ENCODE measurements around the gene INTS1.

INTS1 gene

GRCh38 chr7:1514407-1514806 lies 10.2 kb upstream of the INTS1 start:
- Histone ChIP-seq H3K9me3 (ENCODE audit: control insufficient read depth, low read length) (peaks cover 10% of the 10 kb centered on the region), H3K4me3 (ENCODE audit: extremely low read depth, insufficient read depth, low read length, poor library complexity, severe bottlenecking) (no peak overlapping the region), H3K27ac (ENCODE audit: low read depth, low read length, severe bottlenecking) (no peak overlapping the region), H3K4me1 (ENCODE audit: control insufficient read depth, insufficient read depth, low read length, poor library complexity, severe bottlenecking) (peaks cover 5% of the 10 kb centered on the region), H3K36me3 (ENCODE audit: control insufficient read depth, insufficient read depth, low read length) (no peaks in the 10 kb centered on the region)
- WGBS, 2 experiments (ENCODE audit: insufficient coverage in 2 of 2) = 86 to 90% methylated on average over 10 to 12 of the region's 12 CpGs

GRCh38 chr7:1513657-1514095 lies 9.5 kb upstream of the INTS1 start:
- no peaks in the 10 kb centered on the region for H3K36me3 ChIP-seq (ENCODE audit: control insufficient read depth, insufficient read depth, low read length)
- H3K9me3 ChIP-seq (ENCODE audit: control insufficient read depth, low read length) = peaks cover 3% of the 10 kb centered on the region
- WGBS, 2 experiments (ENCODE audit: insufficient coverage in 2 of 2) = 81 to 84% methylated on average over 11 to 18 of the region's 20 CpGs
- H3K4me3 ChIP-seq (ENCODE audit: extremely low read depth, insufficient read depth, low read length, poor library complexity, severe bottlenecking) = no peak overlapping the region
- H3K4me1 ChIP-seq (ENCODE audit: control insufficient read depth, insufficient read depth, low read length, poor library complexity, severe bottlenecking) = peaks cover 5% of the 10 kb centered on the region
- H3K27ac ChIP-seq (ENCODE audit: low read depth, low read length, severe bottlenecking) = peak overlapping the region; percentile 87

DNA sequence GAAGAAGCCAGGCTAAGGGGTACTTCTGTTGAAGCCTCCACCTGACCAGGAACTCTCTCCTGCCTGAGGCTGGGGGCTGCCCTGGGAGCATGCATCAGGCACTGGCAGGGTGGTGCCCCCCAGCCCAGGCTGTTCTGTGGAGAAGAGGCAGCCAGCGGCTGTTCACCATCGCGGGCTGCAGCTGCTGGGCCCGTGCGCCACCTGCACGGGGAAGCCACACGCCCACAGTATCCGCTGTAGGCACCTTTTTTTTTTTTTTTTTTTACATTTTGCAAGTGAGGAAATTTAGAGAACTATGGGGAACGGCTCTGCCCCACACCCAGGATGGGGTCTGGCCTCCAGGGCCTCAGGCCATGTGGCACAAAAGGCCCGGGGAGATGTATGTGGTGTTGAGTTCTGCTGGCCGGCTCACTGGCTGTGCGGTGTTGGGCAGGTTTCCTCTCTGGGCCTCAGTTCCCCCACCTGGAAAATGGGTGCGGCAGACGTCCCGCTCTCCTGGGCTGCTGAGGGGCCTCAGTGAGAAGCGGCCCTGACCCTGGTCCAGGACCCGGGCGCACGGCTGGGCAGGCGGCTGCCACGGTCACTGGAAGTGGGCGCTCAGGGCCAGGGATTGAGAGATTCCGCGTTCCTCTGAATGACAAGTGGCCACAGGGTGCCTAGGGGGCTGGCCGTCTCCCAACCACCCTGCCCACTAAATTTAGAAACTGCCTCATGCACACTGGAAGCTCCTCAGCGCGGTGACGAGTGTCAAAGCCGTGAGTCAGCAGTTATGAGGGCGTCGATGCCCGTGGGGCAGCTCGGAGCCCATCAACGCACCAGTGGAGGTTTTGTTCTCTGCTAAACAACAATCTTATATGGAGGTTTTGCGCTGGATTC lies 8.8 kb upstream of the INTS1 start:
- Histone ChIP-seq H3K4me1 (ENCODE audit: control insufficient read depth, insufficient read depth, low read length, poor library complexity, severe bottlenecking) (peaks cover 5% of the 10 kb centered on the region), H3K4me3 (ENCODE audit: extremely low read depth, insufficient read depth, low read length, poor library complexity, severe bottlenecking) (no peak overlapping the region), H3K27ac (ENCODE audit: low read depth, low read length, severe bottlenecking) (peak overlapping the region; percentile 87), H3K36me3 (ENCODE audit: control insufficient read depth, insufficient read depth, low read length) (no peaks in the 10 kb centered on the region), H3K9me3 (ENCODE audit: control insufficient read depth, low read length) (no peaks in the 10 kb centered on the region)
- WGBS, 2 experiments (ENCODE audit: insufficient coverage in 2 of 2) = 89 to 90% methylated on average over 25 to 26 of the region's 35 CpGs

- Histone ChIP-seq H3K36me3 (ENCODE audit: control insufficient read depth, insufficient read depth, low read length) (no peaks in the 10 kb centered on the region), H3K4me3 (ENCODE audit: extremely low read depth, insufficient read depth, low read length, poor library complexity, severe bottlenecking) (no peak overlapping the region), H3K27ac (ENCODE audit: low read depth, low read length, severe bottlenecking) (no peak overlapping the region), H3K4me1 (ENCODE audit: control insufficient read depth, insufficient read depth, low read length, poor library complexity, severe bottlenecking) (peaks cover 5% of the 10 kb centered on the region), H3K9me3 (ENCODE audit: control insufficient read depth, low read length) (no peaks in the 10 kb centered on the region)
- 92 to 95% methylated on average over 25 to 30 of the region's 30 CpGs for WGBS, 2 experiments (ENCODE audit: insufficient coverage in 2 of 2)
Measured at GRCh38 chr7:1511444-1512422, 7.5 kb upstream of the INTS1 start.

- Histone ChIP-seq H3K27ac (ENCODE audit: low read depth, low read length, severe bottlenecking) (no peak overlapping the region), H3K4me1 (ENCODE audit: control insufficient read depth, insufficient read depth, low read length, poor library complexity, severe bottlenecking) (peaks cover 9% of the 10 kb centered on the region), H3K36me3 (ENCODE audit: control insufficient read depth, insufficient read depth, low read length) (no peaks in the 10 kb centered on the region), H3K4me3 (ENCODE audit: extremely low read depth, insufficient read depth, low read length, poor library complexity, severe bottlenecking) (no peak overlapping the region), H3K9me3 (ENCODE audit: control insufficient read depth, low read length) (no peaks in the 10 kb centered on the region)
- 89 to 96% methylated on average over 12 to 13 of the region's 16 CpGs for WGBS, 2 experiments (ENCODE audit: insufficient coverage in 2 of 2)
Measured at GRCh38 chr7:1510780-1511154, 6.6 kb upstream of the INTS1 start.

- no peak overlapping the region for H3K4me3 ChIP-seq (ENCODE audit: extremely low read depth, insufficient read depth, low read length, poor library complexity, severe bottlenecking)
- no peaks in the 10 kb centered on the region for H3K36me3 ChIP-seq (ENCODE audit: control insufficient read depth, insufficient read depth, low read length)
- no peak overlapping the region for H3K27ac ChIP-seq (ENCODE audit: low read depth, low read length, severe bottlenecking)
- no peaks in the 10 kb centered on the region for H3K9me3 ChIP-seq (ENCODE audit: control insufficient read depth, low read length)
- H3K4me1 ChIP-seq (ENCODE audit: control insufficient read depth, insufficient read depth, low read length, poor library complexity, severe bottlenecking) = peaks cover 9% of the 10 kb centered on the region
- 95 to 97% methylated on average over 13 of the region's 14 CpGs for WGBS, 2 experiments (ENCODE audit: insufficient coverage in 2 of 2)
Measured at GRCh38 chr7:1509226-1509625, 5.0 kb upstream of the INTS1 start.

DNA sequence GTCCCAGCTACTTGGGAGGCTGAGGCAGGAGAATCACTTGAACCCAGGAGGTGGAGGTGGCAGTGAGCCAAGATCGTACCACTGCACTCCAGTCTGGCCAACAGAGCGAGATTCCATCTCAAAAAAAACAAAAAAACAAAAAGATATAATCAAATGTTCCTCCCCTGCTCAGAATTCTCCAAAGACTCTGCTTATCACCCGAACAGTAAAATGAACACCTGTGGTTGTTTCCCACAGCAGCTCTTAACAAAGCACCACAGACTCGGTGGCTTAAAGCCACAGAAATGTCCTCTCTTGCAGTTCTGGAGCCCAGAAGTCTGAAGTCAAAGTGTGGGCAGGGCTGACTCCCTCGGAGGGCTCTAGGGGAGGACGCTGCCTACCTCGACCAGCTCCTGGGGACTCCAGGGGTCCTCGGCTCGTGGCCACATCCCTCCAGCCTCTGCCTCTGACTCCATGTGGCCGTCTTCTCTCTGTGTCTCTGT lies 4.1 kb upstream of the INTS1 start:
- no peak overlapping the region for H3K27ac ChIP-seq (ENCODE audit: low read depth, low read length, severe bottlenecking)
- 85 to 90% methylated on average over 8 to 10 of the region's 10 CpGs for WGBS, 2 experiments (ENCODE audit: insufficient coverage in 2 of 2)
- H3K4me1 ChIP-seq (ENCODE audit: control insufficient read depth, insufficient read depth, low read length, poor library complexity, severe bottlenecking) = peaks cover 4% of the 10 kb centered on the region
- no peak overlapping the region for H3K4me3 ChIP-seq (ENCODE audit: extremely low read depth, insufficient read depth, low read length, poor library complexity, severe bottlenecking)
- no peaks in the 10 kb centered on the region for H3K9me3 ChIP-seq (ENCODE audit: control insufficient read depth, low read length)
- no peaks in the 10 kb centered on the region for H3K36me3 ChIP-seq (ENCODE audit: control insufficient read depth, insufficient read depth, low read length)

DNA sequence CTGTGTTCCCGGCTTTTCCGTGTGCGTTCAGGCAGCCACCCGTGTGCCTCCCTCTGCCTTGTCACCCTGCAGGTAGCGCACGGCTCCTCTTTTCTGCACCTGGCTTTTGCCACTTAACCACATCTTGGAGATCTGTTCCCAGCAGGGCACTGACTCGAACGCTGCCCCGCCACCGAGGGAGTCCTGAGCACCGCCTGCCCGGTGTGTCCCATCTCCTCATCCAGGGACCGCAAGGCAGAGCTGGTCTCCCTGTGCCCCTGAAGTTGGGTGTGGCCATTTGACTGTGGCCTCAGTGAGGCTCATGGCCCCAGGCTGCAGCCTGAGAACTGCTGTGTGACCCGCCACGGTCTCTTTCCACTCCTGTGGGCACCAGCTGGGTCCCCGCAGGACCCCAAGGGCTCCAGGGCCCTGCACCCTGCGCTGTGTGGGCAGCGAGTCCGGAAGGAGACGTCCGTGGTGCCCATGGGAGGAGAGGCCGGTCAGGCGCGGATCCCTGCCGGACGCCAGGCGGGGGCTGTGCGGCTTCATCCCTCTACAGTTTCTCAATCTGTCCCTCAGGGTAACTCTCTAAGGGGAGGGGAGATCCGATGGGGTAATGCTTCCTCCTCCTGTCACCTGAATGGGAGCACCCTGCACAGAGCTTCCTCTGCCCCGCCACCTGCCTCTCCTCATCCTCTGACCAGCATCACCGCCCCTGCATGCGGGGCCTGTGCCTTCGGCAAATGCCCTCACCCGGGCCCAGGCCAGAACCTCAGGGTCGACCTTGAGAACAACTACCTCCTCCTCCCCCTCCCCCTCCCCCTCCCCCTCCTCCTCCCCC lies 1.8 kb upstream of the INTS1 start:
- peaks cover 18% of the 10 kb centered on the region for H3K36me3 ChIP-seq (ENCODE audit: control insufficient read depth, insufficient read depth, low read length)

DNA sequence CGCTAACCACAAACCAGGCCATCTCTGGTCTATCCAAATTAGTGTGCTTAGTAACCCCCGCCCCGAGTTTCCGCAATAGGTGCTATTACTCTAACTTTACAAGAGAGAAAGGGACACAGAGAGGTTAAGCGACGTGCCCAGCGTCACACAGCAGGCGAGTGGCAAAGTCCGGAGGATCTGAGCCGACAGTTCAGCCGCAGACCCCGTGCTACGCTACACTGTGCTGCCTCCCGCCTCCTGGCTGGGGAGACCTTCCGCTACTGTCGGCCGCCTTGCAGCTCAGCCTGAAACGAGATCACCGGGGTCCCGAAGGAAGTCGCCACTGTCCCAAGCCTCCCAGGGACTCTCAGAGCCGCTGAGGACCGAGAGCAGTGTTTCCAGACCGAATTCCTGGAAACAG lies 799 bp downstream of the INTS1 start:
- H3K9me3 ChIP-seq (ENCODE audit: control insufficient read depth, low read length) = no peaks in the 10 kb centered on the region
- H3K36me3 ChIP-seq (ENCODE audit: control insufficient read depth, insufficient read depth, low read length) = peaks cover 36% of the 10 kb centered on the region
- no peak overlapping the region for H3K27ac ChIP-seq (ENCODE audit: low read depth, low read length, severe bottlenecking)
- H3K4me3 ChIP-seq (ENCODE audit: extremely low read depth, insufficient read depth, low read length, poor library complexity, severe bottlenecking) = peak overlapping the region; percentile 96
- H3K4me1 ChIP-seq (ENCODE audit: control insufficient read depth, insufficient read depth, low read length, poor library complexity, severe bottlenecking) = peaks cover 3% of the 10 kb centered on the region
- 31 to 38% methylated on average over 21 to 22 of the region's 24 CpGs for WGBS, 2 experiments (ENCODE audit: insufficient coverage in 2 of 2)

More for the DNA sequence above, 1.8 kb upstream of the INTS1 start:
- Histone ChIP-seq H3K9me3 (ENCODE audit: control insufficient read depth, low read length) (no peaks in the 10 kb centered on the region), H3K27ac (ENCODE audit: low read depth, low read length, severe bottlenecking) (no peak overlapping the region), H3K4me3 (ENCODE audit: extremely low read depth, insufficient read depth, low read length, poor library complexity, severe bottlenecking) (no peak overlapping the region), H3K4me1 (ENCODE audit: control insufficient read depth, insufficient read depth, low read length, poor library complexity, severe bottlenecking) (peaks cover 3% of the 10 kb centered on the region)
- WGBS, 2 experiments (ENCODE audit: insufficient coverage in 2 of 2) = 86 to 94% methylated on average over 23 to 27 of the region's 35 CpGs

GRCh38 chr7:1502845-1503244 lies 1.3 kb downstream of the INTS1 start:
- 90 to 91% methylated on average over 17 to 18 of the region's 20 CpGs for WGBS, 2 experiments (ENCODE audit: insufficient coverage in 2 of 2)
- peaks cover 42% of the 10 kb centered on the region for H3K36me3 ChIP-seq (ENCODE audit: control insufficient read depth, insufficient read depth, low read length)
- H3K4me3 ChIP-seq (ENCODE audit: extremely low read depth, insufficient read depth, low read length, poor library complexity, severe bottlenecking) = peak overlapping the region; percentile 96
- no peak overlapping the region for H3K27ac ChIP-seq (ENCODE audit: low read depth, low read length, severe bottlenecking)
- H3K9me3 ChIP-seq (ENCODE audit: control insufficient read depth, low read length) = no peaks in the 10 kb centered on the region
- peaks cover 3% of the 10 kb centered on the region for H3K4me1 ChIP-seq (ENCODE audit: control insufficient read depth, insufficient read depth, low read length, poor library complexity, severe bottlenecking)

Measured in mesodermal cell (in vitro differentiated cells).